AG09309 (cell line): ENCODE data around the gene TCHH.
"Not testable (repeated sequence)": the region's sequence is repeated elsewhere in the genome, so short reads cannot be mapped to it uniquely, and the experiment has no call there.

Source experiments
- DNase-seq: peaks from one replicate; pipeline ENCODE4 v3.0.0-alpha.2; 2010; ENCODE audit warnings: low read depth
- H3K4me3 ChIP-seq: 2 replicates; pipeline ENCODE4 v1.5.1; 2011; ENCODE audit warnings: mild to moderate bottlenecking, low read depth, low read length, moderate library complexity; ENCODE audit not compliant: control insufficient read depth
- CTCF ChIP-seq: IDR thresholded peaks from 2 replicates; pipeline ENCODE4 v1.5.1; 2011; ENCODE audit warnings: mild to moderate bottlenecking, low read depth, low read length, inconsistent platforms; ENCODE audit not compliant: insufficient read depth, control insufficient read depth; ENCODE audit errors: missing control alignments

Gene TCHH

GRCh38 chr1:152086760-152087159, 28.5 kb downstream of the TCHH start:
- DNase-seq, result no peak
- TF ChIP-seq CTCF, result no peak
- no peak overlapping the region for H3K4me3 ChIP-seq

GRCh38 chr1:152084853-152085252, 30.4 kb downstream of the TCHH start:
- H3K4me3 ChIP-seq, result no peak overlapping the region
- no peak for TF ChIP-seq CTCF
- DNase-seq, result no peak

- DNase-seq, H3K4me3 ChIP-seq: not testable (repeated sequence)
These were observed 34.2 kb downstream of the TCHH start for GRCh38 chr1:152081026-152081425.

GRCh38 chr1:152080494-152080893, 34.8 kb downstream of the TCHH start:
- not testable (repeated sequence) for DNase-seq, H3K4me3 ChIP-seq

DNA sequence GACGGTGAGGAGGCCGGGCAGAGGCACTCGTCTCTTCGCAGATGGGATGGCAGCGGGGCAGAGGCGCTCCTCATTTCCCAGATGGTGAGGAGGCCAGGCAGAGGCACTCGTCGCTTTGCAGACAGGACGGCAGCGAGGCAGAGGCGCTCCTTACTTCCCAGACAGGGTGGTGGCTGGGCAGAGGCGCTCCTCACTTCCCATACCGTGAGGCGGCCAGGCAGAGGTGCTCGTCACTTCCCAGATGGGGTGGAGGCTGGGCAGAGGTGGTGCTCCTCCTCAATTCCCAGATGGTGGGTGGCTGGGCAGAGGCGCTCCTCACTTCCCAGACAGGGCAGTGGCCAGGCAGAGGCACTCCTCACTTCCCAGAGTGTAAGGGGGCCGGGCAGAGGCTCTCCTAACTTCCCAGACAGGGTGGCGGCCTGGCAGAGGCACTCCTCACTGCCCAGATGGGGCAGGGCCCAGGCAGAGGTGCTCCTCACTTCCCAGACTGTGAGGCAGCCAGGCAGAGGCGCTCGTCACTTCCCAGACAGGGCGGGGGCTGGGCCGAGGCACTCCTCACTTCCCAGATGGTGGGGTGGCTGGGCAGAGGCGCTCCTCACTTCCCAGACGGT, 36.3 kb downstream of the TCHH start:
- no peak for TF ChIP-seq CTCF
- no peak overlapping the region for H3K4me3 ChIP-seq
- no peak for DNase-seq

DNA sequence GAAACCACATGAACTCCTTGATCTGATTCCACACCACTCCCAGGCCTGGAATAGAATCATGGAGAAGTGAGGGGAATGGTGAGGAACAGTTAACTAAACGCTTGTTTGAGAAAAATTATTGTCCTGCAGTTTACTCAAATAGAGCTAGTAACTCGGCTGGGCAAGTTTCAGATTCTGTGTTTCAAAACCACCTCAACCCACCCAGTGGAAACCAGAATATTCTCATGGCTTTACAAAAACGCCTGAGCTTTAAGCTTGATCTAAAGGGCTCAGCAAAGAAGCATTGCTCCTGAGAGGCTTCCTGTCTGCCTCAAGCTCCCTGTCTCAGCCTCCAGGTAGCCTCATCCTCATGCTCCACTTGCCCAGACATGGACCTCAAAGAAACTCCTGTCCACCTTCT, 42.9 kb downstream of the TCHH start:
- DNase-seq, result no peak
- no peak for TF ChIP-seq CTCF
- H3K4me3 ChIP-seq, result no peak overlapping the region

- no peak overlapping the region for H3K4me3 ChIP-seq
- DNase-seq, result no peak
- no peak for TF ChIP-seq CTCF
These were observed 44.1 kb downstream of the TCHH start for GRCh38 chr1:152071123-152071522.

GRCh38 chr1:152067929-152068328, 47.3 kb downstream of the TCHH start:
- no peak for TF ChIP-seq CTCF
- no peak overlapping the region for H3K4me3 ChIP-seq
- no peak for DNase-seq
